HG03045 (cell line): ENCODE data around the gene MARK4.
"Not testable (repeated sequence)": the region's sequence is repeated elsewhere in the genome, so short reads cannot be mapped to it uniquely, and the experiment has no call there.

ENCODE experiments used
- ATAC-seq: cut with Tn5 transposase; IDR thresholded peaks from one replicate; pipeline ENCODE4 v1.9.1; 2021; ENCODE audit warnings: mild to moderate bottlenecking, moderate library complexity; ENCODE audit not compliant: unreplicated experiment

MARK4 gene

GRCh38 chr19:45334881-45335280 lies 83.8 kb downstream of the MARK4 start:
- ATAC-seq: not testable (repeated sequence)

GRCh38 chr19:45336696-45337251 lies 85.7 kb downstream of the MARK4 start:
- ATAC-seq: no peak

GRCh38 chr19:45339629-45340028 lies 88.6 kb downstream of the MARK4 start:
- no peak for ATAC-seq

GRCh38 chr19:45340232-45340898 lies 89.3 kb downstream of the MARK4 start, which contains the start of gene KLC3:
Gene KLC3 (plus strand): TSS chr19:45340750. CDS start chr19:45345542, 4,792 bp downstream.
- no peak for ATAC-seq

- ATAC-seq: no peak
These were observed 89.9 kb downstream of the MARK4 start for GRCh38 chr19:45340899-45341453.

- ATAC-seq: no peak
These were observed 91.8 kb downstream of the MARK4 start for GRCh38 chr19:45342911-45343310.

GRCh38 chr19:45344621-45345505 lies 93.8 kb downstream of the MARK4 start:
- ATAC-seq: no peak

GRCh38 chr19:45345506-45345860 lies 94.4 kb downstream of the MARK4 start:
- no peak for ATAC-seq

- ATAC-seq: no peak
These were observed 95.4 kb downstream of the MARK4 start for GRCh38 chr19:45346449-45346848.

- ATAC-seq: no peak
These were observed 96.7 kb downstream of the MARK4 start for GRCh38 chr19:45347570-45348366.

- no peak for ATAC-seq
These were observed 97.5 kb downstream of the MARK4 start for GRCh38 chr19:45348367-45349125.

- no peak for ATAC-seq
These were observed 98.0 kb downstream of the MARK4 start for GRCh38 chr19:45349126-45349415.

GRCh38 chr19:45349430-45349941 lies 98.4 kb downstream of the MARK4 start:
- no peak for ATAC-seq

- no peak for ATAC-seq
These were observed 99.5 kb downstream of the MARK4 start for GRCh38 chr19:45350477-45351058.

GRCh38 chr19:45351401-45351952 lies 100.4 kb downstream of the MARK4 start:
- ATAC-seq: no peak

- no peak for ATAC-seq
These were observed 101.0 kb downstream of the MARK4 start for GRCh38 chr19:45352062-45352461.

- no peak for ATAC-seq
These were observed 101.4 kb downstream of the MARK4 start for GRCh38 chr19:45352471-45352870.

- no peak for ATAC-seq
These were observed 102.1 kb downstream of the MARK4 start for GRCh38 chr19:45352914-45353796.
